Ishikawa (cell line): ENCODE measurements around the gene KCNN3.

Experiments
- RAD21 ChIP-seq: IDR thresholded peaks from 2 replicates; pipeline ENCODE4 v1.6.1; 2012; ENCODE audit warnings: low read depth
- TCF12 ChIP-seq: IDR thresholded peaks from 2 replicates; pipeline ENCODE4 v1.6.1; 2012; ENCODE audit warnings: low read depth
- YY1 ChIP-seq: IDR thresholded peaks from 2 replicates; pipeline ENCODE4 v1.6.1; 2012; ENCODE audit warnings: low read depth

GRCh38 chr1:154735804-154736168 lies 134.3 kb downstream of the KCNN3 start:
- TF ChIP-seq TCF12, result no peak
- no peak for TF ChIP-seq RAD21
- TF ChIP-seq YY1, result no peak
